Transverse colon (tissue), 4 donors: Measurements from ENCODE around the gene DST. TPM values are rescaled to one million over a fixed set of nuclear protein-coding genes. Genes with fewer than 3 reads are reported as not detected.
A peak's percentile ranks its signal among the peaks of the same experiment; 100 is the strongest.

ENCODE experiments used
- DNase-seq: peaks from one replicate; pipeline ENCODE4 v3.0.0-alpha.2; 2019
- H3K27ac ChIP-seq, 4 donors: fragments of 200-600 bp; sonication (generic); 2 replicates each; pipeline ENCODE4 v1.5.1; 2016 to 2018; ENCODE audit warnings: inconsistent platforms in 4 of 4
- H3K27me3 ChIP-seq: fragments of 200-600 bp; sonication (generic); 2 replicates; pipeline ENCODE4 v1.5.1; 2017; ENCODE audit warnings: inconsistent platforms
- H3K36me3 ChIP-seq, 4 donors: fragments of 200-600 bp; sonication (generic); 2 replicates each; pipeline ENCODE4 v1.5.1; 2017 to 2019; ENCODE audit warnings: inconsistent platforms in 4 of 4
- H3K4me1 ChIP-seq, 4 donors: fragments of 200-600 bp; sonication (generic); 2 replicates each; pipeline ENCODE4 v1.5.1; 2017 to 2020; ENCODE audit warnings: inconsistent platforms in 4 of 4
- H3K4me3 ChIP-seq, 4 donors: fragments of 200-600 bp; sonication (generic); 1 replicate in 1 of 4; 2 replicates in 3 of 4; pipeline versions ENCODE4 v1.5.1 to v1.6.1; 2017 to 2019; ENCODE audit warnings: inconsistent platforms in 4 of 4
- H3K9me3 ChIP-seq, 2 donors: fragments of 200-600 bp; sonication (generic); 2 replicates each; pipeline ENCODE4 v1.5.1; 2017 to 2019; ENCODE audit warnings: inconsistent platforms in 2 of 2
- CTCF ChIP-seq, 5 experiments: fragments of 200-600 bp in 3 of 5; fragments of 450-650 bp in 2 of 5; sonication (generic) in 3 of 5; IDR thresholded peaks; 1 replicate in 2 of 5; 2 replicates in 3 of 5; pipeline ENCODE4 v1.5.1; 2016 to 2017; ENCODE audit warnings: antibody characterized with exemption in 5 of 5, inconsistent platforms in 3 of 5, mild to moderate bottlenecking in 2 of 5, moderate library complexity in 1 of 5
- EP300 ChIP-seq: sonication (generic); formaldehyde crosslinking; IDR thresholded peaks from one replicate; pipeline ENCODE4 v1.6.1; 2017; ENCODE audit warnings: antibody characterized with exemption, low read depth
- POLR2A ChIP-seq: fragments of 450-650 bp; IDR thresholded peaks from one replicate; pipeline ENCODE4 v1.6.1; 2016; ENCODE audit warnings: antibody characterized with exemption, mild to moderate bottlenecking, moderate library complexity
- POLR2AphosphoS5 ChIP-seq, 3 donors: sonication (generic); formaldehyde crosslinking; IDR thresholded peaks; one replicate each; pipeline ENCODE4 v1.6.1; 2016; ENCODE audit warnings: antibody characterized with exemption in 3 of 3
- WGBS, 2 donors: methylation state at CpG; one replicate each; pipeline ENCODE4 v1.1.5; 2018; ENCODE audit warnings: low coverage in 1 of 2; 5-methylcytosine and 5-hydroxymethylcytosine counted together
- in situ Hi-C, 4 donors: fragments of 200-750 bp; cut with MboI; loops; one replicate each; pipeline versions ENCODE4 v1.15.0 to v1.15.1; 2017; ENCODE audit warnings: low sequenced_read_pairs in 3 of 4, low pct_ligation_motif_present in 1 of 4, low pct_unique_long_range_greater_than_20kb in 1 of 4
- intact Hi-C: fragments of 100-400 bp; cut with DNase I; formaldehyde crosslinking; loops from one replicate; pipeline ENCODE4 v1.15.1; 2023; ENCODE audit warnings: low total_unique reads
- total RNA-seq, 4 donors: library from RNA; depleted of rRNA; stranded (reverse); fragments of >200 nt; gene quantifications; one replicate each; pipeline ENCODE4 v1.1.0, GENCODE V29; 2016

DST gene
- total RNA-seq, 4 donors from 2014 or later = 280 to 535 (median 428) TPM

- in situ Hi-C loops (no loop called here), intact Hi-C loops (no loop called here)
- H3K27ac ChIP-seq = no peak overlapping the region
- no peaks in the 10 kb centered on the region for H3K36me3 ChIP-seq
- H3K27me3 ChIP-seq = no peaks in the 10 kb centered on the region
- TF ChIP-seq POLR2AphosphoS5 (IDR thresholded peaks at IDR 0.05) (no peak), EP300 (no peak), POLR2A (no peak), CTCF (IDR thresholded peaks at IDR 0.05) (no peak)
- H3K4me1 ChIP-seq = peaks cover 10 to 71% (median 43%) of the 10 kb centered on the region in 4 donors
- H3K4me3 ChIP-seq = no peak overlapping the region
- 86 to 91% methylated on average over 3 of the region's 3 CpGs for WGBS, 2 donors
- DNase-seq = no peak
- no peaks in the 10 kb centered on the region for H3K9me3 ChIP-seq
Observed at GRCh38 chr6:56660381-56660730, 17.7 kb upstream of the DST start.

- no peak for TF ChIP-seq CTCF (IDR thresholded peaks at IDR 0.05)
- no peak for TF ChIP-seq POLR2A
- TF ChIP-seq POLR2AphosphoS5 (IDR thresholded peaks at IDR 0.05) = no peak
- no peak for TF ChIP-seq EP300
- Histone ChIP-seq H3K4me3 (no peak overlapping the region), H3K27me3 (no peaks in the 10 kb centered on the region), H3K9me3 (no peaks in the 10 kb centered on the region), H3K36me3 (no peaks in the 10 kb centered on the region), H3K4me1 (peaks cover 13 to 75% (median 46%) of the 10 kb centered on the region in 4 donors), H3K27ac (peak overlapping the region in 1 of 4 donors; percentile 11)
- no peak for DNase-seq
- in situ Hi-C loops = no loop called here
- WGBS, 2 donors = 72 to 100% methylated on average over 2 of the region's 2 CpGs
- intact Hi-C loops = no loop called here
Observed at GRCh38 chr6:56659721-56660380, 17.2 kb upstream of the DST start.

GRCh38 chr6:56658326-56658725 is 15.6 kb upstream of the DST start:
- H3K27ac ChIP-seq = no peak overlapping the region
- intact Hi-C loops (no loop called here), in situ Hi-C loops (no loop called here)
- no peak for TF ChIP-seq POLR2AphosphoS5 (IDR thresholded peaks at IDR 0.05)
- TF ChIP-seq POLR2A = no peak
- no peak for TF ChIP-seq CTCF (IDR thresholded peaks at IDR 0.05)
- TF ChIP-seq EP300 = no peak
- no peaks in the 10 kb centered on the region for H3K27me3 ChIP-seq
- no peak for DNase-seq
- no peak overlapping the region for H3K4me3 ChIP-seq
- H3K9me3 ChIP-seq = no peaks in the 10 kb centered on the region
- H3K36me3 ChIP-seq = no peaks in the 10 kb centered on the region
- peaks cover 10 to 77% (median 43%) of the 10 kb centered on the region in 4 donors for H3K4me1 ChIP-seq
- 74 to 88% methylated on average over 4 to 5 of the region's 5 CpGs for WGBS, 2 donors

GRCh38 chr6:56657354-56657753 is 14.7 kb upstream of the DST start:
- no peak for DNase-seq
- WGBS, 2 donors = 69 to 81% methylated on average over 3 of the region's 3 CpGs
- Histone ChIP-seq H3K27ac (peak overlapping the region in 2 of 4 donors; percentile 69 to 77), H3K9me3 (no peaks in the 10 kb centered on the region), H3K4me1 (peaks cover 18 to 82% (median 45%) of the 10 kb centered on the region in 4 donors), H3K4me3 (no peak overlapping the region), H3K36me3 (no peaks in the 10 kb centered on the region), H3K27me3 (no peaks in the 10 kb centered on the region)
- intact Hi-C loops = no loop called here
- TF ChIP-seq POLR2A (no peak), EP300 (no peak), CTCF (IDR thresholded peaks at IDR 0.05) (no peak), POLR2AphosphoS5 (IDR thresholded peaks at IDR 0.05) (no peak)
- in situ Hi-C loops = no loop called here
